HG02852 (cell line): ENCODE measurements around the gene PHLPP1.

Experiments
- ATAC-seq: cut with Tn5 transposase; IDR thresholded peaks from one replicate; pipeline ENCODE4 v1.9.1; 2021; ENCODE audit warnings: mild to moderate bottlenecking, moderate library complexity; ENCODE audit not compliant: unreplicated experiment

Gene PHLPP1

DNA sequence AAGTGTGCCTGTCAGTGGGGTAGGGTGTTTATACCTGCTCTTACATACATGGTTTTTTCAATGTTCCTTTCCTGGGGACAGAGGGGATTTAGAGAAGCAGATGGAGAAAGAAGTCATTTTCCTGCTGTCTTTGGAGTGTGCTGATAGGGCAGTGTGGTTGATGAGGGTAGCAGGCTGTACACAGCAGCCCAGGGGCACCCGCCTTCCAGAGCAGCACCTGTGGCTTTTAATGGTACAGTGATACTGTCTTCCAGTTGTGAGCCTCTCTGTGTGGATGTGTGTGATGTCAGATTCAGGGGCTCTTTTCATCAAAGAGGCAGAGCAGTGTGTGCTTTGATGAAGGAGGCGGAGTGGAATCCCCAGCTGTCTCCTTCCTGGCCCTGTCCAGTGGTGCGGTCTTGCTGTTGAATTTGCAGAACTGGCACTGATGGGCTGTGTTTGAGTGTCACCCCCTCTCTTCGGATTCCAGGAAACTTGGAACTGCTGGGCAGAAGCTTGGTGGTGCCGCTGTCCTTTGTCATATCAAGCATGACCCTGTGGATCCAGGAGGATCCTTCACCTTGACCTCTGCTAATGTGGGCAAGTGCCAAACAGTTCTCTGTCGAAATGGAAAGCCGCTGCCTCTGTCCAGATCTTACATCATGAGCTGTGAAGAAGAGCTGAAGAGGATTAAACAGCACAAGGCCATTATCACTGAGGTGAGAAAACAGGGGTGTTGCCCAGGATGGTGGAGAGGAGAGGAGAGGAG lies 259.8 kb downstream of the PHLPP1 start:
- ATAC-seq, result no peak

DNA sequence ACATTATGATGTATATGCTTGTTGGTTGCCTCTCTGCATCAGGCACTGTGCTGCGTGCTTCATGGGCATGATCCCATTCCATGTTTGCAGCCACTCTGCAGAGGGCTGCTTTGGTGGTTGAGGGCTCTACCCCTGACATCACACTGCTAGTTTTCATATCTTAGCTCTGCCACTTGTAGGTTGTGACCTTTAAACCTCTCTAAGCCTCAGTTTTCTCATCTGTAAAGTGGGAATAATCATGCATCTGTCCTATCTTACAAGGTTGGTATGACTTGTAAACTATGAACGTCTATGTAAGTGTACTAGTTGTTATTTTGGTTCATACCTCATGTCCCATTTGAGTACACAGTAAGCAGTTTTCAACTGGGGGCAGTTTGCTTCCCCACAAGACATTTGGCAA lies 260.4 kb downstream of the PHLPP1 start:
- no peak for ATAC-seq

DNA sequence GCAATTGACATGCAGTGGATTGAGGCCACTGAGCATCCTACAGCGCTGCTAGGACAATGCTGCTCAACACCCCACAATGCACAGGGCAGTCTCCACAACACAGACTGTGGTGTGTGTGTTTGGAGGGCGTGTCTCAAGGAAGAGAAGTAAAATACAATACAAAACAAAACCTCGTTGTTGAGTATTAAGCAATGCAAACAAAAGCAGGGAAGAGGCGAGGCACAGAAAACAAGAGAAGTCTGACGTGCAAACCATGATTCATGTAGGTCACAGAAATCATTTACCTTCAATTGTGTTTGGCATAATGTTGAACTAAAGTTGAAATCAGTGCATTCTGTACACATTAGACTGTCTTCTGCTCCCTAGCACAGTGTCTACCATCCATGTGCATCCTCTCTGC lies 260.9 kb downstream of the PHLPP1 start:
- ATAC-seq, result no peak

DNA sequence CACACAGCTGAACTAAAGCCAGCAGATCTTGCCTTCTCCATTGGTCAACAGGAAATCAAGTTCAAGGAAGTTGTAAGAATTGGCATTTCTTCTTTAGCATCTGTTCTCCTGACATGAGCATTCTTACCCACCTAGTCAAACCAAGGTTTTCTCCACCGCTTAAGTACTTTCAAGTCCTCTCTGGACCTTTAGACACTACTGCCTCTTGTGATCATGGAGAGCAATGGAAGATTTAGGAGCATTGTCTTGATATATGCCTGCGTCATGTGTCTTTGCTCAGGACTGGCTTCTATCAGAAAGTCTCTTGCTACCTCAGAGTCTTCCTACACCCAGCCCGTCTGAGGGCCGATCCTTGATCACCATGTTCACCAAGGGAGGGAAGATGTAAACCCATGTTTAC lies 262.2 kb downstream of the PHLPP1 start:
- no peak for ATAC-seq

DNA sequence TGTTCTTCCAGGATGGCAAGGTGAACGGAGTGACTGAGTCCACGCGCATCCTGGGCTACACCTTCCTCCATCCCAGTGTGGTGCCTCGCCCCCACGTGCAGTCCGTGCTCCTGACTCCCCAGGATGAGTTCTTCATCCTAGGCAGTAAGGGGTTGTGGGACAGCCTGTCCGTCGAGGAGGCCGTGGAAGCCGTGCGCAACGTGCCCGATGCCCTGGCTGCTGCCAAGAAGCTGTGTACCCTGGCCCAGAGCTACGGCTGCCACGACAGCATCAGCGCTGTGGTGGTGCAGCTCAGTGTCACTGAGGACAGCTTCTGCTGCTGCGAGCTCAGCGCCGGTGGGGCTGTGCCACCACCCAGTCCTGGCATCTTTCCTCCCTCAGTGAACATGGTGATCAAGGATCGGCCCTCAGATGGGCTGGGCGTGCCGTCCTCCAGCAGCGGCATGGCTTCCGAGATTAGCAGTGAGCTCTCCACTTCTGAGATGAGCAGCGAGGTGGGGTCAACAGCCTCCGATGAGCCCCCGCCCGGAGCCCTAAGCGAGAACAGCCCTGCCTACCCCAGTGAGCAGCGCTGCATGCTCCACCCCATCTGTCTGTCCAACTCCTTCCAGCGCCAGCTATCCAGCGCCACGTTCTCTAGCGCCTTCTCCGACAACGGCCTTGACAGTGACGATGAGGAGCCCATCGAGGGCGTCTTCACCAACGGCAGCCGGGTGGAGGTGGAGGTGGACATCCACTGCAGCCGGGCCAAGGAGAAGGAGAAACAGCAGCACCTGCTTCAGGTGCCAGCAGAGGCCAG lies 263.1 kb downstream of the PHLPP1 start:
- no peak for ATAC-seq

DNA sequence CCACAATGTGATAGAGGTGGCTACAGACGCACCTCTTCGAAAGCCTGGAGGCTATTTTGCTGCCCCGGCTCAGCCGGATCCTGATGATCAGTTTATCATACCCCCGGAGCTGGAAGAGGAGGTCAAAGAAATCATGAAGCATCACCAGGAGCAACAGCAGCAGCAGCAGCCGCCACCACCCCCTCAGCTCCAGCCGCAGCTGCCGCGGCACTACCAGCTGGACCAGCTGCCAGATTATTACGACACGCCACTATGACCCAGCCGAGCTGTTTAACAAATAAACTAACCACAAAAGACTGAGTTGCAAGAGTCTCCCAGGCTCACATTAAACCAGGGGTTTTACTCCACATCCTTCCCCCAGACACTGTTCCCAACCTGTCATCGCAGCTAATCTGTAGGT lies 263.8 kb downstream of the PHLPP1 start:
- no peak for ATAC-seq

DNA sequence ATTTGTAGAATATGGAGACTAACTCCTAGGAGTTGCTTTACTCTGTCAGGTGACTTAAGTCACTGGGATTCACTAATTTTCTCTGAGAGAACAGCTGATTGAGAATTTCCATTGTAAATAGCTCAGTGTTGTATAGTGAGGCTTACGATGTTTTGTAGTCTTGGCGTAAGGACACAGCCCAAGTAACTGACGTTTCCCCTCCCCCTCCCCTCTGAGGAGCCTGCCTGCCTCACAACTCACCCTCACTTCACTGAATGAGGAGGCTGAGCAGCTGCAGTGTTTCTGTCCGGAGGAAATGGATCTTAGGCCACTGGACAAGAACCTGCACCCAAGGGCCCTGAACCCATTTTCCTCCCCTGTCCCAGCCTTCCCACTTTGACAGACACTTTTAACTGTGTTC lies 264.6 kb downstream of the PHLPP1 start:
- ATAC-seq, result no peak

DNA sequence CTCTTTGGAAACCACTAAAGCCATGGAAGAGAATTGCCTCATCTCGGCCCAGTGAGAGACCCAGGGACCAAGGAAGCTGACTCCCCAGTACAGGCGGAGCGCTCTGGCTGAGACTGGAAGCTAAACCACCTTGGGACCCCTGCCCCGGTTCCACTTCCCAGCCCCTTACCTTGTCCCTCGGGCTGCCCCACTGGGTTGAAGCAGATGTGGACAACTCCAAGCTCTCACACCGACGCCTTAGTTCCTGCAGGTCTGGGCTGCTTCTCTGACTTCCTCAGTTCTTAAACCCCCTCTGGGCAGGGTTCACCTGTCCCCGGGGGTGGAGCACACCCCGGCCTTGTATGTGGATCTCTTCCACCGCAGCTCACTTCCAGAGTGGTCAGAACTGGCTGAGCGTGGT lies 266.2 kb downstream of the PHLPP1 start:
- no peak for ATAC-seq

DNA sequence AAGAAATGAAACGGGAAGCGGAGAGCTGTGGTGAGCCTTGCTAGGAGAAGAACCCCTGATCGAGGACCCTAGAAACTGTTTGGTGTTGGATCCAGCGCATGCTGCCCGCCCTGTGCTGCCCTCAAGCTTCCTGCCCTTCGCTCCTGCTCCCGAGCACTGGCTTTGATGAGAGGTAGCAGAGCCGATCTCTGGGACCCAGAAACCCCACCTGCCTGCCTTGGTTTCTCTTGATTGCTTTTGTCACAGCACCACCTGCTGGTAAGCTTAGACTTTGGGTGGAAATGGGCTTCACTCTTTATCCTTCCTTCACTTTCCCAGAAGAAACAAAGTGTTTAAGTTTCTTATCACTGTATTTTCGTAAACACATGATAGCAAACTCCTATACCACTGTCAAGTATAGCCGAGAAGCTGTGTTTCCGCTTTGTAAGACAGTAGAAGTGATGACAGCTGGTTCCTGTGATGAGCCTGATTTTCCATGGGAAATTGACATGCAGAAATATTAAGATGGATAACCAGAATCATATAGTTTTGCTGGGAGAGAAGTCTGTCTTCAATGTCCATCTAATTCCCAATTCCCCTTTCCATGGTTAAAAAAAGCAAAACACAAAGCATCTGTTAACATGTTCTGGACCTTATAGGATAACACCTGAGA lies 267.4 kb downstream of the PHLPP1 start:
- no peak for ATAC-seq

DNA sequence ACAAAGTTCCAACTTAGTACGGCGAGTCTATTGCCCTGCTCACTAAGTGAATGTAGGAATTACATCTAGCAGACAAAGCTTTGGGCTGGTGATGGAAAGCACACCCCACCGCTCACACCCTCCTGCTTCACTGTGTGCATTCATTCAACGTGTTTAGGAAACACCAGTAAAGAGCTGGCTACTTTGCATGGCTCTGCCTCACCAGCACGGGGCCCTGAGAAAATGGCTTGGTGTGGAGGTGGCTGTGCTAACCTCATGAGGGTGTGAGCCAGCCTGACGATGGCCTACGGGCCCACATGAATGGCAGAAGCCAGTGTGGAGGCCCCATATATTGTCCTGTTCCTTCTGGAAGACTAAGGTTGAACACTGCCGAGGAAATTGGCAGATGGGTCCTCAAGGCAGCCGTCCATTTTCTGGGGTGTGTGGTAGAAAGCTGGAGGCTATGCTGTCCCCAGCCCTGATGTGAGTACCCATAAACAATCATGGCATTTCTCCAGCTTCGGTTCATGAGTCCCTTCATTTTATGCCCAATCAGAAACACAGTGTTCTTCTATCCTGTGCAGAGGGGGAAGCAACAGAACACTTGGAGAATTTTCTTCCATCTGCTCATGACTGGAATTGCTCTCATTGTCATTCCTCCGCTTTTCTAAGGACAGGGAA lies 269.4 kb downstream of the PHLPP1 start:
- no peak for ATAC-seq

DNA sequence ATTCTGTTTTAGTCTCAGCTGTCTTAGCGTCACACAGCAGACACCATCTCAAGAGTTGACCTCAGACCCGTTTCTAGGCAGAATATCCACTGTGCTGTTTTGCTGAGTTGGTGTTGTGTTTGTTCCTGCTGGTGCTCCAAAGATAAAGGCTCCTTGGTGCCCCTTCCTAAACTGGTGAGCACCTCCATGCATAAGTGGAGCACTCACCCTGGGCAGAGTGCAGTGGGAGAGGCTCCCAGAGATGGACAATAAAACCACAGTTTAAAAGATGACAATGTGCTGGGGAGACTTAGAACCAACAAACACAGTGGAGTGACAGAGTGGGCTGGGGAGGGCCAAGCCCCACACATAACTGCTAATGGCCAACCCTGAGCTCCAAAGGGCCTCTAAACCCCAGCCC lies 271.1 kb downstream of the PHLPP1 start:
- ATAC-seq, result no peak

DNA sequence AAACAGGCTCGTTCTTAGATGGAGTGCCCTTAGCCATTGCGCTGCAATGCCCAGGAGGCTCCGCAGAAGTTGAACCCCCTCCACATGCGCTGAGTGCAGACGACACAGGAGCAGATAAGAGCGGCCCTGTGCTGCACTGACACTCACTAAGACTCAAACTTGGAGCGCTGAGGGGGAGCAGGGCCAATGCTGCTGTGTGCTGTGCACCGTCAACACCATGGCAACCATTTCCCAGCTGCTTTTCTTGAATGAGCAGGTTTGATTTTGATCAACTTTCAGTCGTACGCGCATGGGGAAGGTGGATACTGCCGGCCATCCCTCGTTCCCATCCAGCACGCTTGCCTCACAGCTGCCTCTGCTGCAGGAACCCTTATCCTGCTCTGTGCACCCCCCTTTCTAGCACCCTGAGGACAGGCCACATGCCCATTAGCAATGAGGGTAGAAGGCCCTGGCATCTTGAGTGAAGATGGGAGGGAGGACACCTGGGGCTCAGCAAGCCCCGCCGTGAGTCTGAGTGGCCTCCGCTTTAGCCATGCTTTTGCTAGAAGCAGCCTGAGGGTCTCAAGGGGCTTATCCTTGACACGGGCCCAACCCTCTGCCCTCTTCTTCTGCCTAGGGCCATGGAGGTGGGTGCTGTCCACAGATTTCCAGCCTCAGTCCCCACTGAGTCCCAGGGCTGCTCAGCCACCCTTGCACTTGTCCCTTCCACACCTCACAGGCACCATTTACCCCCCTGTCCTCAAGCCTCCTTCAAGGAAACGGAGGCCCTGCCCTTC lies 271.9 kb downstream of the PHLPP1 start:
- ATAC-seq, result no peak

DNA sequence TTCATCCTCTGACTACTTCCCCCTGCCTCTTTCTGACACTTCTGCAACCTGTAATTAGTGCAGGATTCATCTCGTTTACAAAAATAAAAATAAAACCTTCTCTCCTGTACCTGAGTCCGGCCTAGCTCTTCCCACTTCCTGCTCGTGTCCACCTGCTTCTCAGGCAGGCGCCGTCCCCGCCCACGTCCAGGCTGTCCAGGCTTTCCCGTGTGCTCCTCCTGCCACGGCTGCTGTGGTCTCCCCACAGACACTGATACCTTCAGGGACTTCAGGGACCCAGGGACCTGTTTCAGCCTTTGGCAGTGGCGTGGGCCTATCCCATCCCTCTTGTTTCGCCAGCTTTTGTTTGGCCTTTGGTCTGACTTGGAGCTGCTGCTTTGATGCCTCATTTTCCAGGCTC lies 272.5 kb downstream of the PHLPP1 start:
- no peak for ATAC-seq

DNA sequence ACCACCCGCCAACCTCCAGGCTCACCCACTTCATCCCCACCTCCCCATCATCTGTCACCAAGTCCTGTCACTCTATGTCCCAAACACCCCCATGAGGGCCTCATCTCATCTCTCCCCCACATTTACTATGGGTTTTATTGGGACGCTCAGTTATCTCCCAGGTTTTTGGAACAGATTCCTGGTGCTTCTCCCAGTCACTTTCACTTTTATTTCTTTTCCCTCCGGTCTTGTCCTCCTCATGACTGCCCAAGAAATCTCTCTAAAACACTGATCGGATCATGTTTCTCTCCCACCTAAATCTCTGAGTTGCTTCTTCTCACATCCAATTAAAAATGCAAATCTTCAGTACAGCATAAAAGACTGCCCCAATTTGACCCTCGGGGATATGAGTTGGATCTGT lies 273.1 kb downstream of the PHLPP1 start:
- ATAC-seq, result no peak

DNA sequence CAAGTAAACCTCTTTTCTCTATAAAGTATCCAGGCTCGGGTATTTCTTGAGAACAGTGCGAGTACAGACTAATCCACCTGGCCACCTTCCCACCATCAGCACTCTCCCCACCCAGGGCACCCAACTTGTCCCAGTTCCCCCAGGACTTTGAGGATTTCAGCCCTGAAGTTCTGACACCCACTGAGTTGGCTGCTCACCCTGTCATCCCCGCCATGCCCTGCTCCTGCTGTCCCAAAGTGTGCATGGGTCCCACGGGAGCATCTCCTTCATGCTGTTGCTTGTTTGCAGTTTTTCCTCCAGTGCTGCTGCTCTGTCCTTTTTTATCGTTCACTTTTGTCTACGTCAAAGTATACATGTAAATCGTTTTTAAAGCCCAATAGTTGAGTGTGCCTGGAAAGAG lies 273.9 kb downstream of the PHLPP1 start:
- ATAC-seq, result no peak

DNA sequence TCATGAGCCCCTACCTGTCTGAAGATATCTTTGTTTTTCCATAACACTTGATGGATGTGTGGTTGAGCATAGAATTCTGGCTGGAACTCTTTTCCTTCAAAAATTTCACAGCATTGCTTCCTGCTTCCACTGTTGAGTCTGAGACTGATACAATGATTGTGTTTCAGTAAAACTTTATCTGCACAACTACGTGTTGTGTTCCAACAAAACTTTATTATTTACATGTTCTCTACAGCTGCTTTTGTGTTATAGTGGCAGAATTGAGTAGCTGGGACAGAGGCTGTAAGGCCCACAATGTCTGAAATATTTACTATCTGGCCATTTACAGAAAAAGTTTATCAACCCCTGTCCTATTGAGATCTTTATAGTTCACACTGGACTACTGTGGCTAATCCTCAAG lies 275.3 kb downstream of the PHLPP1 start:
- no peak for ATAC-seq

DNA sequence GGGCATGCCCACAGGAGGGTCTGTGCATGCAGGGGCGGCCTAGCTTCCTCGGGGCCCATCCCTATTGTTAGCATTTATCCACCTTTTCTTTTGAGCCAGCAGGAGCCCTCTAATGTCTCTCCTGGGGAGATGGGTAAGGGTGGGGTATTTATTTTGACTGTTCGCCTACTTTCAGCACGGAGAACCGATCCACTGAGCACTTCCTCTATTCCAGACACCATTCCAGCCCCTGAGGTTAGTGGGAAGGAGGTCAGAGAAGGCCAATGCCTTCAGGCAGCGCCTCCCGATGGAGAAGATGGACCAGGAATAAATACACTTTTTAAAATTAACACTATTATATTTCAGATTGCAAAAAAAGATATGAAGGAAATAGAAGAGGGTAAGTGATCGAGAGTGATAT lies 276.0 kb downstream of the PHLPP1 start:
- ATAC-seq, result no peak

DNA sequence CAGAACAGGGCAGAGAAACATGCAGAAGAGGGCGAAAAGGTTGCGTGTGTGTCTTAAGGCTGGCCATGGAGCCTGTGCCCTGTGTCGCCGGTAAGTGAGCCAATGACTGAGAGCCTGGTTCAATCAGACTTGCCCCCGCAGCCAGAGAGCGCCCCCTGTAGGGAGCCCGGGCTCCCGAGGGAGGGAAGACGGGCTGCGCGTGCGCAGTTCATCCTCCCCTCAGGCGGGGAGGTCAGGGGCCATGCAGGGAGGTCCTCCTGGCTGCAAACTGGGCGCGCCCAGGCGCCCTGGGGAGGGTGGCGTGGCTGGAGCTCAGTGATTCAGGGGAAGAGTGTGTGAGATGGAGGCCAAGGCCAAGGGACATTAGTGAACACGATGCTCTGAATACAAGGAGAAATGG lies 276.6 kb downstream of the PHLPP1 start:
- ATAC-seq, result no peak

DNA sequence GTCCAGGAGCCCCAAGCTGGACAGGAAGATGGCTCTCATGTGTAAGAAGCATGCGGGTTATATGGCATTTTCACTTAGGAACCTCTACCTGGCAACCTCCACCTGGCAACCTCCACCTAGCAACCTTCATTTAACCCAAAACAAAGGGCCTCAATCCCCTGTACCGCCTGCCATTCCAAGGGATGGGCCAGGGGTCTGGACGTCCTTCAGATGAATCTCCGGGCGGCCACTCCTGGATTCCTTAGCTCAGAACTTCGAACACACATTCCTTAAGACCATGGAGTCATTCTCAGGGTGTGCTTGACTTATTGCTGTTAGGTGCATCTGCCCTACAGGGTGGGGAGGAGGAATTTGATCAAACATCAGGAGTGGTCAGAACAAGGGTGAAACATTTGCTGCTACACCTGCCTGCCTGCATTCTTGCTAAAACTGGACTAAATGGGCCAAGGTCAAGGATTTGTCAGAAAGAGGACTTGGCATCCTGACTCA lies 277.6 kb downstream of the PHLPP1 start:
- ATAC-seq, result no peak

DNA sequence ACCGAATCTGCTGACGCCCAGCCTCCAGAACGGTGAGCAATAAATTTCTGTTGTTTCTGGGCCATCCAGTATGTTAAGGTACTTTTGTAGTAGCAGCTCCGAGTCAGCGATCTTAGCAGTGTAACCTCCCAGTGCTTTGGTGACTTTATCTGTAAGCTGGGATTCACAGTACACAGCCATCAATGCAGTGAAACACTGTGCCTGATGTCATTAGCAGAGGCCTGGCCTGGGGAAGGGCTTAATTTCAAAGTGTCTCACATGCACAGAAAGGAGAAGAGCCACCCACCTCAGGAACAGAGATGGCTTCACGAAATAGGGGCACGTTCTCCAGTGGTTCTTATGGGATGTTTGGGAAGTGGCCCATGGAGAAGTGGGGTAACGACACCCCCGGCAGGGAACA lies 281.2 kb downstream of the PHLPP1 start:
- ATAC-seq, result no peak

DNA sequence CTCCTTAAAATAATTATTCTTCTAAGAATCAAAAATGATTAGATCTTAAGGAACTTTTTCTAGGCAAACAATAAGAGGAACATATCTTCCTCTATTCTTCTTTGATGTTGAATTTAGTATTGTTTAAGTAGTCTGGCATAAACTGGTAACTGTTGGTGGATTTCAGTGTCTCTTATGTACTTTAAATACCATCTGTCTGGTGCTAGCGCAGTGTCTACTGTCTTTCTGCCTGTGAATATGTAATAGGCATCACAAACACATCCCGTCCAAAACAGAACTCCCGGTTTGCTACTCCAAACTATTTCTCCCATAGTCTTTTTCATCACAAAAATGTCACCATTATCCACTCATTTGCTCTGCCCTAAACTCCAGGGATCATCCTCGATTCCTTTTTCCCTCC lies 281.7 kb downstream of the PHLPP1 start:
- no peak for ATAC-seq
